Activated naive CD4-positive, alpha-beta T cell treated with anti-CD3 and anti-CD28 coated beads, Interleukin-2, amount 50 U/mL, for 24 hours (primary cell): ENCODE data around the gene AGR3.
"Not testable (repeated sequence)": the region's sequence is repeated elsewhere in the genome, so short reads cannot be mapped to it uniquely, and the experiment has no call there.

ENCODE experiments used
- H3K27ac Mint-ChIP-seq: one replicate; pipeline ENCODE4 v1.8.0; 2021; ENCODE audit warnings: mild to moderate bottlenecking, mixed read lengths
- H3K27me3 Mint-ChIP-seq: one replicate; pipeline ENCODE4 v1.8.0; 2021; ENCODE audit warnings: mixed read lengths
- H3K36me3 Mint-ChIP-seq: one replicate; pipeline ENCODE4 v1.8.0; 2021; ENCODE audit warnings: mixed read lengths
- H3K4me1 Mint-ChIP-seq: one replicate; pipeline ENCODE4 v1.8.0; 2021; ENCODE audit warnings: mixed read lengths
- H3K4me3 Mint-ChIP-seq: one replicate; pipeline ENCODE4 v1.8.0; 2021; ENCODE audit warnings: mild to moderate bottlenecking, mixed read lengths
- H3K9me3 Mint-ChIP-seq: one replicate; pipeline ENCODE4 v1.8.0; 2021; ENCODE audit warnings: mixed read lengths

The AGR3 gene

GRCh38 chr7:16912540-16912939, 30.8 kb upstream of the AGR3 start:
- H3K27ac Mint-ChIP-seq = no peak overlapping the region
- no peaks in the 10 kb centered on the region for H3K4me1 Mint-ChIP-seq
- no peak overlapping the region for H3K4me3 Mint-ChIP-seq
- peaks cover 5% of the 10 kb centered on the region for H3K27me3 Mint-ChIP-seq
- H3K9me3 Mint-ChIP-seq = no peaks in the 10 kb centered on the region
- H3K36me3 Mint-ChIP-seq = no peaks in the 10 kb centered on the region

- H3K9me3 Mint-ChIP-seq = no peaks in the 10 kb centered on the region
- H3K4me3 Mint-ChIP-seq = no peak overlapping the region
- no peaks in the 10 kb centered on the region for H3K4me1 Mint-ChIP-seq
- H3K27ac Mint-ChIP-seq = no peak overlapping the region
- H3K36me3 Mint-ChIP-seq = no peaks in the 10 kb centered on the region
- H3K27me3 Mint-ChIP-seq = peaks cover 5% of the 10 kb centered on the region
Measured at GRCh38 chr7:16908561-16908960, 26.8 kb upstream of the AGR3 start.

GRCh38 chr7:16905300-16906044, 23.7 kb upstream of the AGR3 start:
- no peaks in the 10 kb centered on the region for H3K9me3 Mint-ChIP-seq
- no peaks in the 10 kb centered on the region for H3K4me1 Mint-ChIP-seq
- H3K4me3 Mint-ChIP-seq = no peak overlapping the region
- no peaks in the 10 kb centered on the region for H3K36me3 Mint-ChIP-seq
- peaks cover 8% of the 10 kb centered on the region for H3K27me3 Mint-ChIP-seq
- H3K27ac Mint-ChIP-seq = no peak overlapping the region

GRCh38 chr7:16904076-16904475, 22.3 kb upstream of the AGR3 start:
- Mint-ChIP-seq H3K27ac (no peak overlapping the region), H3K4me3 (no peak overlapping the region), H3K36me3 (no peaks in the 10 kb centered on the region), H3K4me1 (no peaks in the 10 kb centered on the region), H3K9me3 (no peaks in the 10 kb centered on the region), H3K27me3 (peaks cover 8% of the 10 kb centered on the region)

GRCh38 chr7:16900209-16900768, 18.5 kb upstream of the AGR3 start:
- Mint-ChIP-seq H3K36me3 (no peaks in the 10 kb centered on the region), H3K27me3 (peaks cover 6% of the 10 kb centered on the region), H3K4me1 (no peaks in the 10 kb centered on the region), H3K27ac (no peak overlapping the region), H3K9me3 (no peaks in the 10 kb centered on the region), H3K4me3 (no peak overlapping the region)

GRCh38 chr7:16891874-16892643, 10.3 kb upstream of the AGR3 start:
- H3K36me3 Mint-ChIP-seq = no peaks in the 10 kb centered on the region
- no peak overlapping the region for H3K4me3 Mint-ChIP-seq
- no peaks in the 10 kb centered on the region for H3K27me3 Mint-ChIP-seq
- no peaks in the 10 kb centered on the region for H3K9me3 Mint-ChIP-seq
- H3K4me1 Mint-ChIP-seq = peaks cover 9% of the 10 kb centered on the region
- H3K27ac Mint-ChIP-seq = no peak overlapping the region

- no peaks in the 10 kb centered on the region for H3K9me3 Mint-ChIP-seq
Measured at GRCh38 chr7:16891338-16891737, 9.6 kb upstream of the AGR3 start.

GRCh38 chr7:16889851-16890415, 8.2 kb upstream of the AGR3 start:
- H3K9me3 Mint-ChIP-seq = no peaks in the 10 kb centered on the region
- H3K36me3 Mint-ChIP-seq = no peaks in the 10 kb centered on the region
- peaks cover 9% of the 10 kb centered on the region for H3K4me1 Mint-ChIP-seq
- H3K27ac Mint-ChIP-seq = no peak overlapping the region
- no peaks in the 10 kb centered on the region for H3K27me3 Mint-ChIP-seq
- H3K4me3 Mint-ChIP-seq = no peak overlapping the region

More at GRCh38 chr7:16891338-16891737, 9.6 kb upstream of the AGR3 start:
- Mint-ChIP-seq H3K4me3 (no peak overlapping the region), H3K4me1 (peaks cover 9% of the 10 kb centered on the region), H3K36me3 (no peaks in the 10 kb centered on the region), H3K27ac (no peak overlapping the region), H3K27me3 (no peaks in the 10 kb centered on the region)

GRCh38 chr7:16889305-16889704, 7.5 kb upstream of the AGR3 start:
- H3K36me3 Mint-ChIP-seq = no peaks in the 10 kb centered on the region
- H3K4me3 Mint-ChIP-seq = no peak overlapping the region
- no peak overlapping the region for H3K27ac Mint-ChIP-seq
- H3K4me1 Mint-ChIP-seq = peaks cover 9% of the 10 kb centered on the region
- H3K27me3 Mint-ChIP-seq = no peaks in the 10 kb centered on the region
- no peaks in the 10 kb centered on the region for H3K9me3 Mint-ChIP-seq

- no peaks in the 10 kb centered on the region for H3K36me3 Mint-ChIP-seq
- no peaks in the 10 kb centered on the region for H3K27me3 Mint-ChIP-seq
- H3K4me3 Mint-ChIP-seq = no peak overlapping the region
- no peaks in the 10 kb centered on the region for H3K9me3 Mint-ChIP-seq
- H3K4me1 Mint-ChIP-seq = no peaks in the 10 kb centered on the region
- no peak overlapping the region for H3K27ac Mint-ChIP-seq
Measured at GRCh38 chr7:16883918-16884317, 2.1 kb upstream of the AGR3 start.

GRCh38 chr7:16880554-16880953, 1.2 kb downstream of the AGR3 start:
- H3K36me3 Mint-ChIP-seq = no peaks in the 10 kb centered on the region
- no peak overlapping the region for H3K4me3 Mint-ChIP-seq

GRCh38 chr7:16879181-16879580, 2.6 kb downstream of the AGR3 start:
- Mint-ChIP-seq H3K9me3 (no peaks in the 10 kb centered on the region), H3K4me3 (no peak overlapping the region), H3K27me3 (peaks cover 5% of the 10 kb centered on the region), H3K27ac (no peak overlapping the region), H3K36me3 (no peaks in the 10 kb centered on the region), H3K4me1 (no peaks in the 10 kb centered on the region)

More at GRCh38 chr7:16880554-16880953, 1.2 kb downstream of the AGR3 start:
- H3K27ac Mint-ChIP-seq = no peak overlapping the region
- no peaks in the 10 kb centered on the region for H3K4me1 Mint-ChIP-seq
- H3K9me3 Mint-ChIP-seq = no peaks in the 10 kb centered on the region
- H3K27me3 Mint-ChIP-seq = peaks cover 2% of the 10 kb centered on the region

GRCh38 chr7:16875861-16876260, 5.9 kb downstream of the AGR3 start:
- Mint-ChIP-seq H3K27ac (no peak overlapping the region), H3K27me3 (peaks cover 6% of the 10 kb centered on the region), H3K9me3 (peaks cover 6% of the 10 kb centered on the region), H3K4me3 (no peak overlapping the region), H3K4me1 (no peaks in the 10 kb centered on the region), H3K36me3 (no peaks in the 10 kb centered on the region)

- Mint-ChIP-seq H3K36me3 (no peaks in the 10 kb centered on the region), H3K27ac (no peak overlapping the region), H3K4me3 (no peak overlapping the region), H3K4me1 (no peaks in the 10 kb centered on the region), H3K27me3 (peaks cover 6% of the 10 kb centered on the region), H3K9me3 (peaks cover 6% of the 10 kb centered on the region)
Measured at GRCh38 chr7:16874066-16874465, 7.7 kb downstream of the AGR3 start.

- H3K27me3 Mint-ChIP-seq = peaks cover 7% of the 10 kb centered on the region
- H3K4me1 Mint-ChIP-seq = no peaks in the 10 kb centered on the region
- H3K4me3 Mint-ChIP-seq = no peak overlapping the region
- H3K9me3 Mint-ChIP-seq = peaks cover 1% of the 10 kb centered on the region
- H3K27ac Mint-ChIP-seq = no peak overlapping the region
- no peaks in the 10 kb centered on the region for H3K36me3 Mint-ChIP-seq
Measured at GRCh38 chr7:16867328-16867727, 14.5 kb downstream of the AGR3 start.

GRCh38 chr7:16853189-16853588, 28.6 kb downstream of the AGR3 start:
- not testable (repeated sequence) for H3K27ac Mint-ChIP-seq, H3K9me3 Mint-ChIP-seq, H3K4me1 Mint-ChIP-seq, H3K4me3 Mint-ChIP-seq, H3K36me3 Mint-ChIP-seq
- peaks cover 10% of the 10 kb centered on the region for H3K27me3 Mint-ChIP-seq
